ENCODE data around the gene ASTN2. TPM values are rescaled to one million over a fixed set of nuclear protein-coding genes. Genes with fewer than 3 reads are reported as not detected.
"Not testable (repeated sequence)": the region's sequence is repeated elsewhere in the genome, so short reads cannot be mapped to it uniquely, and the experiment has no call there.

Gene ASTN2
- total and polyA plus RNA-seq, 10 of the 15 experiments (the other 5 are each of a cell fraction or from before 2014, with no cell fraction given) = 1.4 to 15.7 (median 7.0) TPM

- H3K4me3 ChIP-seq; FAIRE-seq; SMC1A ChIA-PET (ENCODE audit: uncharacterized antibody, unreplicated experiment); RAD21 ChIA-PET (ENCODE audit: unreplicated experiment); H3K36me3 ChIP-seq (ENCODE audit: control insufficient read depth in 2 of 2, insufficient read depth in 2 of 2, low read length in 1 of 2); in situ Hi-C loops (cut with MboI); H3K9ac ChIP-seq (ENCODE audit: control insufficient read depth, insufficient read depth, low read length); H3K9me3 ChIP-seq (replicated peaks; ENCODE audit: control insufficient read depth, insufficient read depth, low read length); H3K27me3 ChIP-seq (replicated peaks in 1 of 2; ENCODE audit: control insufficient read depth in 2 of 2, insufficient read depth in 2 of 2, low read length in 1 of 2); DNase-seq (ENCODE audit: low read depth, low spot score); POLR2A ChIA-PET; CTCF ChIA-PET; H3K79me2 ChIP-seq (ENCODE audit: control insufficient read depth, insufficient read depth, low read length); H4K20me1 ChIP-seq (ENCODE audit: control insufficient read depth, insufficient read depth); H3K4me2 ChIP-seq (ENCODE audit: control insufficient read depth, insufficient read depth); H2AFZ ChIP-seq (ENCODE audit: control insufficient read depth, low read depth, low read length); BruUV-seq (replicated peaks); ATAC-seq; H3K4me1 ChIP-seq (ENCODE audit: control insufficient read depth, insufficient read depth, low read length); H3K27ac ChIP-seq (ENCODE audit: control insufficient read depth, insufficient read depth); intact Hi-C loops (cut with micrococcal nuclease; ENCODE audit: unreplicated experiment): not testable (repeated sequence)
- WGBS (ENCODE audit: insufficient coverage, insufficient replicate concordance, low lambda C conversion rate, missing lambda C conversion rate) = 55% methylated on average over 4 of the region's 4 CpGs
Observed at GRCh38 chr9:116888476-116888875, 526.4 kb downstream of the ASTN2 start.

GRCh38 chr9:116888066-116888465 lies 526.8 kb downstream of the ASTN2 start:
- ATAC-seq (no peak), DNase-seq (ENCODE audit: low read depth, low spot score) (no peak), FAIRE-seq (no peak)
- H4K20me1 ChIP-seq (ENCODE audit: control insufficient read depth, insufficient read depth) = no peaks in the 10 kb centered on the region
- no peak overlapping the region for H2AFZ ChIP-seq (ENCODE audit: control insufficient read depth, low read depth, low read length)
- ChIA-PET CTCF (no interaction called here), SMC1A (ENCODE audit: uncharacterized antibody, unreplicated experiment) (no interaction called here), RAD21 (ENCODE audit: unreplicated experiment) (no interaction called here), POLR2A (no interaction called here)
- no peaks in the 10 kb centered on the region for H3K4me1 ChIP-seq (ENCODE audit: control insufficient read depth, insufficient read depth, low read length)
- no peaks in the 10 kb centered on the region for H3K79me2 ChIP-seq (ENCODE audit: control insufficient read depth, insufficient read depth, low read length)
- no peak overlapping the region for H3K4me3 ChIP-seq
- intact Hi-C loops (cut with micrococcal nuclease; ENCODE audit: unreplicated experiment) (no loop called here), in situ Hi-C loops (cut with MboI) (no loop called here)
- no peaks in the 10 kb centered on the region for H3K36me3 ChIP-seq (ENCODE audit: control insufficient read depth in 2 of 2, insufficient read depth in 2 of 2, low read length in 1 of 2)
- H3K9me3 ChIP-seq (replicated peaks; ENCODE audit: control insufficient read depth, insufficient read depth, low read length) = no peaks in the 10 kb centered on the region
- no TSS peak for BruUV-seq (replicated peaks)
- no peak overlapping the region for H3K27ac ChIP-seq (ENCODE audit: control insufficient read depth, insufficient read depth)
- no peaks in the 10 kb centered on the region for H3K27me3 ChIP-seq (replicated peaks in 1 of 2; ENCODE audit: control insufficient read depth in 2 of 2, insufficient read depth in 2 of 2, low read length in 1 of 2)
- H3K9ac ChIP-seq (ENCODE audit: control insufficient read depth, insufficient read depth, low read length) = no peak overlapping the region
- H3K4me2 ChIP-seq (ENCODE audit: control insufficient read depth, insufficient read depth) = no peak overlapping the region
- 94% methylated on average over 1 of the region's 1 CpG for WGBS (ENCODE audit: insufficient coverage, insufficient replicate concordance, low lambda C conversion rate, missing lambda C conversion rate)
- TF ChIP-seq HDAC6 (IDR thresholded peaks at IDR 0.05; ENCODE audit: unreplicated experiment) = no peak
- no peak for TF ChIP-seq POU2F2 (IDR thresholded peaks at IDR 0.05; ENCODE audit: borderline replicate concordance, low read depth, low read length)
- no peak for TF ChIP-seq WRNIP1 (IDR thresholded peaks at IDR 0.05; ENCODE audit: borderline replicate concordance, low read depth, low read length)
- TF ChIP-seq SP1 (IDR thresholded peaks at IDR 0.05; ENCODE audit: low read depth, low read length) = no peak
- TF ChIP-seq ETV6 (conservative IDR thresholded peaks at IDR 0.05 in 1 of 2, IDR thresholded peaks at IDR 0.05 in 1 of 2; ENCODE audit: borderline replicate concordance in 1 of 2, low read depth in 1 of 2) = no peak
- TF ChIP-seq SIX5 (IDR thresholded peaks at IDR 0.05; ENCODE audit: low read depth, low read length, severe bottlenecking) = no peak
- TF ChIP-seq NR2F1 (conservative IDR thresholded peaks at IDR 0.05) = no peak
- TF ChIP-seq PKNOX1 (IDR thresholded peaks at IDR 0.05) = no peak
- no peak for TF ChIP-seq SIN3A (IDR thresholded peaks at IDR 0.05; ENCODE audit: low read depth, low read length)
- TF ChIP-seq BCLAF1 (IDR thresholded peaks at IDR 0.05) = no peak
- TF ChIP-seq NFYA (IDR thresholded peaks at IDR 0.05; ENCODE audit: borderline replicate concordance, low read depth, low read length) = no peak
- no peak for TF ChIP-seq NFXL1 (IDR thresholded peaks at IDR 0.05; ENCODE audit: borderline replicate concordance)
- no peak for TF ChIP-seq MXI1 (IDR thresholded peaks at IDR 0.05; ENCODE audit: low read depth, low read length)
- TF ChIP-seq BMI1 (IDR thresholded peaks at IDR 0.05; ENCODE audit: borderline replicate concordance) = no peak
